ENCODE data around the gene ADRA2B.
"Not testable (repeated sequence)": the region's sequence is repeated elsewhere in the genome, so short reads cannot be mapped to it uniquely, and the experiment has no call there.

Gene ADRA2B

GRCh38 chr2:96150007-96150640 lies 33.8 kb upstream of the ADRA2B start:
- DNase-seq, result no peak

GRCh38 chr2:96148410-96149217 lies 32.2 kb upstream of the ADRA2B start:
- DNase-seq, result peak; percentile 97

- no peak for DNase-seq
These were observed 31.3 kb upstream of the ADRA2B start for GRCh38 chr2:96147593-96148201.

DNA sequence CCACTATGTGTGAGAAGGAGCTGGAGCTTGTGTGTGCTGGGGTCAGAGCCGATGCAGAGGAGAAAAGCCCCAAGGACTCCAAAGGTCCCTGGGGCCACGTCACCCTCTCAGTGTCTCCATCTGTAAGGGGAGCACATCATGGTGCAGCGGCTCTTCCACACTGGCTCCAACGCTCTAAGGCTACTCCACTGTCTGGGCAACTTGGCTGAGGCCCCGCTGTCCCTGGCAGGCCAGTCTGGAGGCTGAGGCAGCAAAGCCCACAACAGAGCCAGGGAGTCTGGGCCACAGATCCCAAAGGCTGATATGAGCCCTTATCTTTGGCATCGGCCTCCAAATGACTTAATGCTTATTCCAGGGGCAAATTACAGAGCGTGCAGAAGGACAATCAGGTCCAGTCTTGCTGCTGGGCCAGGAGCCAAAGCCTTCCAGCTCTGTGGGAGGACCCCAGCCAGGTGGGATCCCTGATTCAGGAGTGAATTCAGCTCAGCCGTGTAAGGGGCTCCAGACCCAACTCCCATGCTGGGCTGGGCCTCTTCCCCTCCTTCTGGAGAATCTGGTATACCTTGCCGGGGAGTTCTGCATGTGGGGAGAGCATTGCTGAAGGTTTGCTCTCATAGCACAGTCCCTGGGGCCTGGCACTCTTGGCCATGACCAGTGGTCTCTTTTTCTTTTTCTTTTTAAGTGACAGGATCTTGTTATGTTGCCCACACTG lies 30.7 kb upstream of the ADRA2B start:
- DNase-seq, result no peak

DNA sequence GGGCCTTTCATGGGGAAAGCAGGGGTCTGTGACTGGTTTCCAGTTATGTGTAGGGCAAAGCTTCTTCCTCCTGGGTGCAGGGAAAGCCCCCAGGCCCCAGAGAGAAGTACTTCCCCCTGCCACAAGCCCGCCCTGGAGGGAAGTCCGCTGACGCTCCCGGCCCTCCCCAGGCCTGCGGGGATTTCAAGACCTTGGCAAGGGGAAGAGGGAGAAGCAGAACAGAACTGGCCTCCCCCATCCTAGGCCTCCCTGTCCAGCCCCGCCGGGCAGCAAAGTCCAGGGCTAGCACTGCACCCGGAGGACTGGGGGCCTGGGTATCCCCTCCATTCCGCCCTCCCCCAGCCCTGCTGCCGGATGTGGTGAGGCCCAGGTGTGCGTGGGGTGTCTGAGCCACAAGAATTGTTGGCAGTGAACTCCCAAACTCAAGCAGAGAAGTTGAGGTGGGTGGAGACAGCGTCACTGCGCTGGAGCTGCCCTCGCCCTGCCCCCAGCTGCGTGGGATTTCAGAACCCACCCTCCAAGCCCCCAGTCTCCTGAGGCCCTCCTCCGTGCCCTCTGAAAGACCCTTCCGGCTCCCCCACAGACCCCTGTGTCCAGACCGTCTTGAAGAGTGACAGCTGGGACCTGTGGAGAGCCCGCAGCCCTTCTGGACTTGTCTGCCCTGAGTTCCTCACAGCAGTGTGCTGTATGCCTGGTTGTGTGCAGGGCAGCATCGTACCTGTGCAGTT lies 29.9 kb upstream of the ADRA2B start:
- DNase-seq, result peak; percentile 91

DNA sequence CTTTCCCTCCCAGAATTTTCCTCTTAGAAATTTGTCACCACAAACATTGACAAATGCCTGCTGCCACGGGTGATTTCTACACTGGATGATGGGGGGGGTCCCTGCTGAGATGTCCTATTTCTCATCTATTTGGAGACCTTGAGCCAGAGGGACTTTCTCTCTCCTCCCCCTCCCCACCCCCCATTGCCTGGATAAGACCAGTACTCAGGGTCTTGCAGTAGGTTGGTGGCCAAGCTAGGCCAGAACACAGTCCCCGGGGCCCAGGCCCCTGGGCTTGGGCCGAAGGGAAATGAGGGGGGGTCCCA lies 29.4 kb upstream of the ADRA2B start:
- no peak for DNase-seq

GRCh38 chr2:96145036-96145847 lies 28.9 kb upstream of the ADRA2B start, which contains the start of gene DUSP2:
TSS of gene DUSP2 (minus strand) at chr2:96145440. CDS start at chr2:96145354, 86 bp downstream.
- peak; percentile 91 for DNase-seq

DNA sequence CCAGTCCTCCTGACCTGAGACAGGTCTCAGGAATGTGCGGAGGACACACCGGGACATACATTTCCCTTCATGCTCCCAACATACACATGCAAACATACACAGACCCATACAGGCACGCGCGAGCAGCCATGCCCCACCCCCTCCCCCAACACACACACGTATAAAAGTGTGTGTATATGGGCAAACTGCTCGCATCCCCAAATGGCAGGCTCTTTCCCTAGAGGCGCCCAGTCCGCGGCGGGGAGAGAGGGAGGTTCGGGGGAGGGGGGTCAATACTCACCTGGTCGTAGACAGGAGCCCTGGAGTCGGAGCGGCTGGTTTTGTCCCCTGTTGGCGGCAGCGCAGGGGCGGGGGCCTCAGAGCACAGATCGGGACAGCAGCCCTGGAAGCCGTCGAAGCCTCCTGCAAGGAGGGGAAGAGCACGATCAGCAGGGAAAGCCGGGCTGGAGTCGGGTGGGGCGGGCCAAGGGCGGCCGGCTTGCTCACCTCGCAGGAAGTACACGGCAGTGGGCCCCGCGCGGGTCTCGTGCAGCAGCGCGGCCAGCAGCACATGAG lies 28.2 kb upstream of the ADRA2B start:
- peak; percentile 54 for DNase-seq

GRCh38 chr2:96143848-96144480 lies 27.6 kb upstream of the ADRA2B start:
- no peak for DNase-seq

DNA sequence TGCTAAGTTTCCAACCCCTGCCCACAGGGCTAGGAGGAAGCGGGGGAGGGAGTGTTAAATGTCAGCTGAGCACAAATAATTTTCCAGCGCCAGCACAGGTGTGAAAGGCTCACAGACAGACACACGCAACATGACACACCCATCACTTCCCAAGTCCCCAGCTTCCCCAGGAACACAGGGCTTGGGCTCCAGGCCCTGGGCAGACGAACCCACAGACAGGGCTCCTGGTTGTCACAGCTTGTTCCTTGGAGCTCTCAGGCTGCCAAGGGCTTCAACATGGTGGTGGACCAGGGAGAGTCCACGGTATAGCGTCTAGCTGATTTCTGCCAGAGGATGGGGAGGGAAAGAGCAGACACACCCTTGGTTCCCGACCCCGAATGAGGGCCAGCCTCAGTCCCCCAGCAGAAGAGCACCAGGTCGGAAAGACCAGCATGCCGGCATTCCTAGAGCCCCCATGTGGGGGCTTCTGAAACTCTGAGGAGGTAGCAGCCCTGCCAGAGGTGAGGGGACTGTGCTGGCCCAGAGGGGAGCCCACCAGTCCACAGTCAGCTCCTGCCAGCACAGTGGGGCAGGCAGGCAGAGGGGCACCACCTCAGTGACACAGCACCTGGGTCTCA lies 27.0 kb upstream of the ADRA2B start:
- DNase-seq, result peak; percentile 51

GRCh38 chr2:96142217-96143113 lies 26.1 kb upstream of the ADRA2B start:
- DNase-seq, result peak; percentile 78

- DNase-seq, result not testable (repeated sequence)
These were observed 25.2 kb upstream of the ADRA2B start for GRCh38 chr2:96141624-96141967.

DNA sequence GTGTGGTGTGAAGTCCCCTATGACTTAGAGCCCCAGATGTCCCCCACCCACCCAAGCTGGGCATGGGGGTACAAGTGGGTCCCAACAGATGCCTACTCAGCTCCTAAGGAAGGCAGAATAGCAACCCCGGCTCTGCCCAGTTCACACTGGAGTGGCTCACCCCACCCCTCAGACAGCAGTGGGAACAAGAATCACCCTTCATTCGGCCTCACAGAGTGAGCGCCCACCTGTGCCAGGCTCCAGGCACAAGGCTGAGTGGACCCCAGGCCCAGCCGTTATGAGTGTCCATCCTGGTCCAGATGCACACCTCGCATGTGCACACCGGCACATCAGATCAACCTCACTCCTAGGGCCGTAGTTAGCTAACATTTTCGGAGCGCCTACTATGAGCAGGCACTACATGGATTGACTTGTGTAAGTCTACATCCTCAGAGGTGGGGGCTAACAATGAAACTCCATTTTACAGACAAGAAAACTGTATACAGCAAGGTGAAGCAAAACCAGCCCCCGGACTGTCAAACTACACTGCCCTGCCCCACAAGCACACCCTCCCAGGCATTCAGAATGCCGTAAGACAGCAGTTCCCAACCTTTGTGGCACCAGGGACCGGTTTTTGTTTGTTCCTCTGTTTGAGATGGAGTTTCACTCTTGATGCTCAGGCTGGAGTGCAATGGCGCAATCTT lies 24.7 kb upstream of the ADRA2B start:
- DNase-seq, result no peak

- no peak for DNase-seq
These were observed 22.9 kb upstream of the ADRA2B start for GRCh38 chr2:96139181-96139758.

- peak; percentile 69 for DNase-seq
These were observed 22.1 kb upstream of the ADRA2B start, which contains the start of gene ASTL for GRCh38 chr2:96138179-96139145. TSS of gene ASTL (minus strand) at chr2:96138502. CDS start at chr2:96138436, 66 bp downstream.

GRCh38 chr2:96137321-96138178 lies 21.2 kb upstream of the ADRA2B start:
- no peak for DNase-seq
